GM19452 (cell line): ENCODE measurements around the gene DDX1.

ENCODE experiments used
- ATAC-seq: cut with Tn5 transposase; IDR thresholded peaks from one replicate; pipeline ENCODE4 v1.9.1; 2021; ENCODE audit not compliant: unreplicated experiment

The DDX1 gene

DNA sequence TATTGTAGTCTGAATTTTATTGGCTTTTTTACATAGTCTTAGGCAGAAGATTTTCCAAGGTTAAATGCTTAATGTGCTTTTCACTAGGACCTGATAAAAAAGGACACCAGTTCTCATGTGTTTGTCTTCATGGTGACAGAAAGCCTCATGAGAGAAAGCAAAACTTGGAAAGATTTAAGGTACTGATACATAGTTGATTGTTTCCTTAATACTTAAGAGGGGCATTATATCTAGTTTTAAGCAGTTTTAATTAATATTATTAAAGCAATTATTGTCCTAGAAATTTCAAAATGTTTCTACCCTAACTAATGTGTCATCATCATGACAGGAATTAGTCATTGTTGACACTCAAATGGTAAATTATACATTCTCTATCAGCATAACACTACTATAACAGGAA, 35.3 kb downstream of the DDX1 start:
- ATAC-seq: no peak

GRCh38 chr2:15627817-15628684, 36.4 kb downstream of the DDX1 start:
- ATAC-seq: no peak

- ATAC-seq: no peak
These were observed 37.5 kb downstream of the DDX1 start for GRCh38 chr2:15628899-15629855.

GRCh38 chr2:15630121-15630977, 38.7 kb downstream of the DDX1 start:
- no peak for ATAC-seq

GRCh38 chr2:15630978-15631719, 39.5 kb downstream of the DDX1 start:
- ATAC-seq: no peak

- ATAC-seq: no peak
These were observed 40.2 kb downstream of the DDX1 start for GRCh38 chr2:15631883-15632282.

GRCh38 chr2:15633043-15633970, 41.6 kb downstream of the DDX1 start:
- ATAC-seq: no peak

DNA sequence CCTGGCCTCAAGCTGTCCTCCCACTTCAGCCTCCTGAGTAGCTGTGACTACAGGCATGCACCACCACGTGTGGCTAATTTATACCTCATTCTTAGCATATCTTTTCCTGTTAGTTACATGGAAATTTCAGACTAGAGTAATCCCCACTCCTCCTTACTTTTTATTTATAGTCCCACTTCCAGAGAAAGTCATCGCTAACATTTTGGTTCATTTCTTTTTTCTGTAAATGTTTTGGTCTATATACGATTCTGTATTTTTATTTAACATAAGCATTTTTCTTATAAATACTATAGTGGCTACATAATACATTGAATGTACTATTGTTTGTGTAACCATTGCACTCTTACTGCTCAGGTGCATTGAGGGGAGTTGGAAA, 42.3 kb downstream of the DDX1 start:
- no peak for ATAC-seq

GRCh38 chr2:15634846-15635490, 43.3 kb downstream of the DDX1 start:
- no peak for ATAC-seq

DNA sequence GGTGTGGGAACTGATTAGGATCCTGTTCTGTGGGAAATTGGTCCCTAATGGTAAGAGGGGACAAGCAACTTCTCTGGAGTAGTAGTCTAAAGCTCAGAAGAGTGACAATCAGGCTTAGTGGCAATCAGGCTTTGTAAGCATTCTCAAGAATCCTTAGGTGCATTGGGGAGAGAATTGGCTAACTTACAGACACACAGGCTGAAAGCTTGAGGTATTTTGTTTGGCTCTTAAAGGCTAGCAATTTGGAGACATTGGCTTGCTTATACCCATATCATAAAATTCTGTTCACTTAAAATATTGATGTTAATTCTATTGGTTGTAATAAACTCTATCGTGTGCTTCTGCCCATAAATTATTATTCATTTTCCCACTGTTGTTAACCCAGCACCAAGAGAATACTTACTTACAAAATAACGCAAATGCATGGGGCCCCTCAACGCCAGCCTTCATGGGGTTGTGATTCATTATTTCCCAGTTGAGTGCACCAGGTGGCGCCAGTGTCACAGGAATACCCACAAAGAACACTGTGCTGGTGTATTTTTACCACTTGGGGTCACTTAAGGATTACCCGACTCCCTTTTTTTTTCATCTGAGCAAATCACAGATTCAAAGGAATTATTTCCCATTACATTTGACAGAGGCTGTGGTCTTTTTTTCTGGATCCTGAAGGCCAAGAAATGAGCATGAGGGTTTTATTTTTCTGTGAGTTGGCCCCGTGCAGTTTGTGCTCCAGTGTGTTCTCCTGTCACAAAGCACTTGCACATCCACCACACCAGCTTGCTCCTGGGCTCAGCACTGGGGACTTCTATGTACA, 45.5 kb downstream of the DDX1 start:
- ATAC-seq: peak; percentile 86

GRCh38 chr2:15638720-15639119, 47.1 kb downstream of the DDX1 start:
- ATAC-seq: no peak

DNA sequence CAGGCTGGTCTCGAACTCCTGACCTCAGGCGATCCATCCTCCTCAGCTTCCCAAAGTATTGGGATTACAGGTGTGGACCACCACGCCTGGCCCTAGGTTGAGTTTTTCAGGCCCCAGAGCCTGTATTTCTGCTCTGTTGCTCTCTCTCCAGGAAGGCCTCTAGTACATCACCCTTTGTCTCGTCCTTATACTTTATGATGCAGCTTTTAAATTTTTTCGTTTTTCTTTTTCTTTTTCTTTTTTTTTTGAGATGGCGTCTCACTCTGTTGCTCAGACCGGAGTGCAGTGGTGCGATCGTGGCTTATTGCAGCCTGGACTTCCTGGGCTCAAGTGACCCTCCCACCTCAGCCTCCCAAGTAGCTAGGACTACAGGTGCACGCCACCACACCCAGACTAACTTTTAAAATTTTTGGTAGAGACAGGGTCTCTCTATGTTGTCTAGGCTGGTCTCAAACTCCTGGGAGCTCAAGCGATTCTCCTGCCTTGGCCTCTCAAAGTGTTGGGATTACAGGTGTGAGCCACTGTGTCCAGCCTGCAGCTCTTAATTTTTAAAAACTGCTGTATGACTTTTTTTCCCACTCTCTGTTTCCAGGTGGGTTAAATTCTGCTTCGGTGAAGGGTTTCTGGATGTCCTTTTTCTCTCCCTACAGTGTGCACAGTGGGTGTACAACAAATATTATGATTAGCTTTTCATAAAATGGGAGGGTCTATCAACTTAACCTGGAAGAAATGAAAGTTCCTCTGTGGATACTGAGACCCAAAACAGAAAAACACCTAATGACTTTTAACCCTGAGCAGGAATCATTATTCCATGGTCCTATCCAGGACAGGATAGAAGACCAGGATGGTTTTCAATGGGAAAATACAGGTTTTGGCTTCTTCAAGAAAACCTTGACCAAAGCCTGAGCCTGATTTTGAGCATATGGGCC, 47.9 kb downstream of the DDX1 start:
- ATAC-seq: no peak

DNA sequence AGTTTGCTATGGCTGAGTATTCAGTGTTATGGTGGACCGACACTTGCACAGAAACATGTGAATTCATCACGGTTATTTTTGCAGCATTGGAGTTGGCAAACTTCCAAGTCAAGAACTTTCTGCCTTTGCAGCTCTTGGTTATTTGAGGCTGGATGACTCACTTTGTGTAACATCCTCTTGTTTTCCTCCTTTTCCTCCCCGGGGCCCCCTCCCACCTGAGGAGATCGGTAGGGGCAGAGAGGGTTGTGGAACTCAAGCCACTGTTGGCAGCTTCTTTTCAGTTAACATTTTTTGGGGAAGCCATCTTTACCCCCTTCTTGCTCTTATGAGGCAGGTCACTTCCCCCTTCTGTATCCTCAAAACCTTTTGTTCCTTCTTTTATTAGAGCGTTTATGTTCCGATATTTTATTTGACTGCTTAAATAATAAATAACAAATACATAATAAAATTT, 48.6 kb downstream of the DDX1 start:
- no peak for ATAC-seq

- no peak for ATAC-seq
These were observed 49.1 kb downstream of the DDX1 start for GRCh38 chr2:15640784-15641183.

- no peak for ATAC-seq
These were observed 49.9 kb downstream of the DDX1 start for GRCh38 chr2:15641530-15641982.

- no peak for ATAC-seq
These were observed 50.5 kb downstream of the DDX1 start for GRCh38 chr2:15642011-15642814.
